ENCODE measurements around the gene AKAP8L. TPM values are rescaled to one million over a fixed set of nuclear protein-coding genes. Genes with fewer than 3 reads are reported as not detected.

The AKAP8L gene
- total and polyA plus RNA-seq, 8 donors = 32.7 to 239 (median 52.6) TPM

GRCh38 chr19:15393963-15394362, 24.8 kb downstream of the AKAP8L start:
- FAIRE-seq (no peak), DNase-seq (no peak), ATAC-seq (no peak)
- Histone ChIP-seq H3K4me3 (no peak overlapping the region), H3K27me3 (no peaks in the 10 kb centered on the region), H3K36me3 (peaks cover 8 to 34% (median 34%) of the 10 kb centered on the region in 3 donors), H3K9me3 (no peaks in the 10 kb centered on the region), H3K27ac (no peak overlapping the region), H3K4me1 (no peaks in the 10 kb centered on the region)
- intact Hi-C loops (cut with DNase I) = no loop called here
- TF ChIP-seq CTCF (IDR thresholded peaks at IDR 0.05) = no peak

- Histone ChIP-seq H3K27me3 (no peaks in the 10 kb centered on the region), H3K4me1 (no peaks in the 10 kb centered on the region), H3K9me3 (no peaks in the 10 kb centered on the region), H3K4me3 (no peak overlapping the region), H3K36me3 (peaks cover 4 to 8% (median 7%) of the 10 kb centered on the region in 3 donors), H3K27ac (no peak overlapping the region)
- no peak for ATAC-seq
- FAIRE-seq = no peak
- no peak for DNase-seq
- intact Hi-C loops (cut with DNase I) = no loop called here
- WGBS, 2 donors = 73 to 75% methylated on average over 2 of the region's 2 CpGs
- no peak for TF ChIP-seq CTCF (IDR thresholded peaks at IDR 0.05)
Observed at GRCh38 chr19:15390814-15391213, 28.0 kb downstream of the AKAP8L start.

GRCh38 chr19:15381864-15382263, 36.9 kb downstream of the AKAP8L start:
- no peak for FAIRE-seq
- WGBS, 2 donors = 90 to 92% methylated on average over 6 of the region's 6 CpGs
- no peak overlapping the region for H3K4me3 ChIP-seq

GRCh38 chr19:15381429-15381828, 37.4 kb downstream of the AKAP8L start:
- no peak for TF ChIP-seq CTCF (IDR thresholded peaks at IDR 0.05)
- Histone ChIP-seq H3K9me3 (no peaks in the 10 kb centered on the region), H3K36me3 (no peaks in the 10 kb centered on the region), H3K27ac (no peak overlapping the region), H3K4me1 (peaks cover 0 to 15% (median 0%) of the 10 kb centered on the region in 3 donors), H3K27me3 (no peaks in the 10 kb centered on the region), H3K4me3 (no peak overlapping the region)
- WGBS, 2 donors = 82 to 88% methylated on average over 2 of the region's 2 CpGs
- ATAC-seq (no peak), DNase-seq (no peak), FAIRE-seq (no peak)
- intact Hi-C loops (cut with DNase I) = no loop called here

More at GRCh38 chr19:15381864-15382263, 36.9 kb downstream of the AKAP8L start:
- no peaks in the 10 kb centered on the region for H3K9me3 ChIP-seq
- TF ChIP-seq CTCF (IDR thresholded peaks at IDR 0.05) = no peak
- no peaks in the 10 kb centered on the region for H3K36me3 ChIP-seq
- ATAC-seq (no peak), DNase-seq (no peak)
- no peaks in the 10 kb centered on the region for H3K27me3 ChIP-seq
- peaks cover 0 to 12% (median 0%) of the 10 kb centered on the region in 3 donors for H3K4me1 ChIP-seq
- H3K27ac ChIP-seq = no peak overlapping the region
- intact Hi-C loops (cut with DNase I) = no loop called here

- no peak for TF ChIP-seq CTCF (IDR thresholded peaks at IDR 0.05)
- no peaks in the 10 kb centered on the region for H3K27me3 ChIP-seq
- peaks cover 0 to 15% (median 0%) of the 10 kb centered on the region in 3 donors for H3K4me1 ChIP-seq
- 5 to 8% methylated on average over 26 to 56 of the region's 56 CpGs for WGBS, 2 donors
- no peaks in the 10 kb centered on the region for H3K9me3 ChIP-seq
- intact Hi-C loops (cut with DNase I) = no loop called here
- no peak for FAIRE-seq
- peak; percentile 7 to 16 (median 9) for ATAC-seq
- H3K27ac ChIP-seq = peak overlapping the region; percentile 54 to 96 (median 76)
- peak overlapping the region; percentile 71 to 99 (median 96) for H3K4me3 ChIP-seq
- peak in 4 of 6 donors; percentile 51 to 82 (median 65) for DNase-seq
- no peaks in the 10 kb centered on the region for H3K36me3 ChIP-seq
Observed at GRCh38 chr19:15379999-15380647, 38.7 kb downstream of the AKAP8L start.
